Lung (tissue), 12 donors: ENCODE measurements around the gene DNAJC11. TPM values are rescaled to one million over a fixed set of nuclear protein-coding genes. Genes with fewer than 3 reads are reported as not detected.
"Not testable (repeated sequence)": the region's sequence is repeated elsewhere in the genome, so short reads cannot be mapped to it uniquely, and the experiment has no call there.

ENCODE experiments used
- ATAC-seq: fragments of 200-7000 bp; cut with Tn5 transposase; one replicate; pipeline ENCODE4 v1.9.1; 2020; ENCODE audit warnings: moderate number of reproducible peaks; ENCODE audit not compliant: insufficient read depth, low FRiP score
- DNase-seq, 3 donors: peaks; one replicate each; pipeline ENCODE4 v3.0.0-alpha.2; 2013 to 2017
- H3K27ac ChIP-seq, 2 donors: one replicate each; pipeline ENCODE4 v1.5.1; 2013; ENCODE audit warnings: mild to moderate bottlenecking in 2 of 2, moderate library complexity in 2 of 2, control low read depth in 1 of 2, inconsistent platforms in 1 of 2, low read depth in 1 of 2, low read length in 1 of 2
- H3K27me3 ChIP-seq, 3 donors: one replicate each; pipeline ENCODE4 v1.5.1; 2013; ENCODE audit warnings: low read length in 2 of 3; ENCODE audit not compliant: control insufficient read depth in 3 of 3, insufficient read depth in 3 of 3
- H3K36me3 ChIP-seq, 4 donors: one replicate each; pipeline ENCODE4 v1.5.1; 2013; ENCODE audit warnings: low read length in 4 of 4, mild to moderate bottlenecking in 1 of 4, moderate library complexity in 1 of 4; ENCODE audit not compliant: control insufficient read depth in 4 of 4, insufficient read depth in 4 of 4
- H3K4me1 ChIP-seq, 5 donors: one replicate each; pipeline ENCODE4 v1.5.1; 2013; ENCODE audit warnings: low read length in 5 of 5, mild to moderate bottlenecking in 2 of 5, moderate library complexity in 1 of 5; ENCODE audit not compliant: control insufficient read depth in 5 of 5, insufficient read depth in 5 of 5
- H3K4me3 ChIP-seq: one replicate; pipeline ENCODE4 v1.5.1; 2013; ENCODE audit warnings: mild to moderate bottlenecking, control low read depth, moderate library complexity
- H3K9ac ChIP-seq, 2 donors: one replicate each; pipeline ENCODE4 v1.5.1; 2013; ENCODE audit warnings: low read length in 2 of 2, control low read depth in 1 of 2; ENCODE audit not compliant: insufficient read depth in 1 of 2
- H3K9me3 ChIP-seq, 4 donors: one replicate each; pipeline ENCODE4 v1.5.1; 2013; ENCODE audit warnings: low read length in 3 of 4, mild to moderate bottlenecking in 1 of 4, moderate library complexity in 1 of 4; ENCODE audit not compliant: control insufficient read depth in 4 of 4, insufficient read depth in 3 of 4
- WGBS, 2 donors: extraction: QIAGEN DNeasy Blood & Tissue Kit; methylation state at CpG; one replicate each; pipeline ENCODE4 v1.1.7; 2013; 5-methylcytosine and 5-hydroxymethylcytosine counted together
- polyA plus RNA-seq, 2 donors: library from polyadenylated mRNA; stranded (reverse); fragments of 200-250 nt; gene quantifications; one replicate each; pipeline ENCODE4 v1.2.1, GENCODE V29; 2013
- total RNA-seq, 2 donors: library from RNA; depleted of rRNA in 1 of 2; stranded (reverse); fragments of >200 nt in 1 of 2; gene quantifications; one replicate each; pipeline ENCODE4 v1.2.1, GENCODE V29; 2014 to 2021
- TF ChIP-seq, protein P1 (sequence below): IDR thresholded peaks from 2 replicates; pipeline ENCODE4 v1.5.1; 2012; ENCODE audit warnings: mild to moderate bottlenecking; ENCODE audit errors: control extremely low read depth, extremely low read depth
- donor health status: control.
- donor health status: control.
- donor health status: Bipolar disorder and iron deficiency.
- donor health status: healthy.
- donor health status: DM: yes; HTN: yes; CAD: no.

Gene DNAJC11
- total and polyA plus RNA-seq, 4 donors, result 18.6 to 43.0 (median 30.4) TPM

DNA sequence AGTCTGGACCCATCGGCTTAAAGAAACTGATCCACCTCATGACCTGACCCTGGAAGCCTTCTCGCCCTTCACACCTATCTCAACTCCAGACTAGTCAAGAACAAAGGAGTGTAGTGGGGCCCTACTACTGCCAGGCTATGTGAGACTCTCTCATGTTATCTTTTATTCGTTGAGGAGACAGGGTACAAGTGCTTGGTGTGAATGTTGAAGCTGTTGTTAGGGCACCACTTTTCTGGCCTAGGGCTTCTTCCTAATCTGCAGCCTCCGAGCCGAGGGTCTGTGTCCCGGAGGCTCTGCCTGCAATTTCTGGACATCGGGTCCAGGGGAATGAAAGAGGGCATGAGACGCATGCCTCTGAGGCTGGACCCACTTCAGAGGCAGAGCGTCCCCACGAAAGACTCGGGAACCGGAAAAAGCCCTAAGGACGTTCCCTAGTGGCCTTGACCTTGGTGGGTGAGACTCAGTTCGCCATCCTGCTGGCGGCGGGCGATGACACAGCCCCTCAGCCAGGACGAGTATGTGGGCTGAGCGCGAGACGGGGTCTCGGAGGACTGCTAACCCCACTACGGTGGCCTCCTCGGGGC, 671 bp downstream of the DNAJC11 start:
- H3K9ac ChIP-seq, result peak overlapping the region; percentile 43 to 95
- DNase-seq (peak in 1 of 3 donors; percentile 2), ATAC-seq (no peak)
- WGBS, 2 donors, result 4 to 7% methylated on average over 20 to 24 of the region's 24 CpGs
- H3K4me3 ChIP-seq, result peak overlapping the region; percentile 96
- H3K27me3 ChIP-seq, result no peaks in the 10 kb centered on the region
- peaks cover 0 to 2% (median 0%) of the 10 kb centered on the region in 4 donors for H3K36me3 ChIP-seq
- H3K27ac ChIP-seq, result peak overlapping the region; percentile 78 to 92
- H3K4me1 ChIP-seq, result peaks cover 1 to 12% (median 8%) of the 10 kb centered on the region in 5 donors
- no peaks in the 10 kb centered on the region for H3K9me3 ChIP-seq
- TF ChIP-seq, protein P1, sequence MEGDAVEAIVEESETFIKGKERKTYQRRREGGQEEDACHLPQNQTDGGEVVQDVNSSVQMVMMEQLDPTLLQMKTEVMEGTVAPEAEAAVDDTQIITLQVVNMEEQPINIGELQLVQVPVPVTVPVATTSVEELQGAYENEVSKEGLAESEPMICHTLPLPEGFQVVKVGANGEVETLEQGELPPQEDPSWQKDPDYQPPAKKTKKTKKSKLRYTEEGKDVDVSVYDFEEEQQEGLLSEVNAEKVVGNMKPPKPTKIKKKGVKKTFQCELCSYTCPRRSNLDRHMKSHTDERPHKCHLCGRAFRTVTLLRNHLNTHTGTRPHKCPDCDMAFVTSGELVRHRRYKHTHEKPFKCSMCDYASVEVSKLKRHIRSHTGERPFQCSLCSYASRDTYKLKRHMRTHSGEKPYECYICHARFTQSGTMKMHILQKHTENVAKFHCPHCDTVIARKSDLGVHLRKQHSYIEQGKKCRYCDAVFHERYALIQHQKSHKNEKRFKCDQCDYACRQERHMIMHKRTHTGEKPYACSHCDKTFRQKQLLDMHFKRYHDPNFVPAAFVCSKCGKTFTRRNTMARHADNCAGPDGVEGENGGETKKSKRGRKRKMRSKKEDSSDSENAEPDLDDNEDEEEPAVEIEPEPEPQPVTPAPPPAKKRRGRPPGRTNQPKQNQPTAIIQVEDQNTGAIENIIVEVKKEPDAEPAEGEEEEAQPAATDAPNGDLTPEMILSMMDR, result no peak

DNA sequence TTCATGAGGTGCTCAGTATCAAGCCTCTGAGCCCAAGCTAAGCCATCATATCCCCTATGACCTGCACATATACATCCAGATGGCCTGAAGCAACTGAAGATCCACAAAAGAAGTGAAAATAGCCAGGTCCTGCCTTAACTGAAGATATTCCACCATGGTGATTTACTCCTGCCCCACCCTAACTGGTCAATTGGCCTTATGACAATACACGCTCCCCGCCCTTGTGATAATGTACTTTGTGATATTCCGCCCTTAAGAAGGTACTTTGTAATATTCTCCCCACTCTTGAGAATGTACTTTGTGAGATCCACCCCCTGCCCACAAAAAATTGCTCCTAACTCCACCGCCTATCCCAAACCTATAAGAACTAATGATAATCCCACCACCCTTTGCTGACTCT, 1.7 kb downstream of the DNAJC11 start:
- DNase-seq, H3K9me3 ChIP-seq, H3K4me3 ChIP-seq, ATAC-seq, H3K36me3 ChIP-seq, H3K27me3 ChIP-seq, H3K27ac ChIP-seq: not testable (repeated sequence)
- WGBS, 2 donors, result 94 to 96% methylated on average over 4 of the region's 4 CpGs
- Histone ChIP-seq H3K4me1 (peaks cover 1 to 12% (median 8%) of the 10 kb centered on the region in 5 donors), H3K9ac (peak overlapping the region in 1 of 2 donors; percentile 11)

DNA sequence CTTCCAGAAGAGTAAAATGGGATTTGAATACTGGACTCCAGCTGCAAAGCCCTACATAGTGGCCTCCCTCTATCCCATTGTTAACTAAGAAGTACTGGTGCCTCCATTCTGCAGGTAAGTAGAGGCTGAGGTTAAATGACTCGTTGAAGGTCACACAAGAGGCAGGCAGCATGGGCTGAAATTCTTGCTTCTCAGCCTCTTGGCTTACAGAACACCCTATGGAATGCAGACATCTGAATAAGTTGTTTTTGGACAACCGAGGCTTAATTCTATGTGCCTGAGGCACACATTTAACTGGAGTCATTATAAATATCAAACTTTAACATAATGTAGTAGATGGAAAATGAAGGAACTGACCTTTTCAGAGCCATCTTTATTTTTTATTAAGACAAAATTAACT, 5.7 kb downstream of the DNAJC11 start:
- WGBS, 2 donors, result 83 to 92% methylated on average over 2 of the region's 2 CpGs
- H3K36me3 ChIP-seq, result peaks cover 0 to 2% (median 0%) of the 10 kb centered on the region in 4 donors
- peaks cover 1 to 8% (median 7%) of the 10 kb centered on the region in 5 donors for H3K4me1 ChIP-seq
- no peaks in the 10 kb centered on the region for H3K9me3 ChIP-seq
- no peak overlapping the region for H3K27ac ChIP-seq
- no peaks in the 10 kb centered on the region for H3K27me3 ChIP-seq
- DNase-seq (no peak), ATAC-seq (no peak)
- H3K9ac ChIP-seq, result no peak overlapping the region
- H3K4me3 ChIP-seq, result no peak overlapping the region
- TF ChIP-seq, protein P1, result no peak

DNA sequence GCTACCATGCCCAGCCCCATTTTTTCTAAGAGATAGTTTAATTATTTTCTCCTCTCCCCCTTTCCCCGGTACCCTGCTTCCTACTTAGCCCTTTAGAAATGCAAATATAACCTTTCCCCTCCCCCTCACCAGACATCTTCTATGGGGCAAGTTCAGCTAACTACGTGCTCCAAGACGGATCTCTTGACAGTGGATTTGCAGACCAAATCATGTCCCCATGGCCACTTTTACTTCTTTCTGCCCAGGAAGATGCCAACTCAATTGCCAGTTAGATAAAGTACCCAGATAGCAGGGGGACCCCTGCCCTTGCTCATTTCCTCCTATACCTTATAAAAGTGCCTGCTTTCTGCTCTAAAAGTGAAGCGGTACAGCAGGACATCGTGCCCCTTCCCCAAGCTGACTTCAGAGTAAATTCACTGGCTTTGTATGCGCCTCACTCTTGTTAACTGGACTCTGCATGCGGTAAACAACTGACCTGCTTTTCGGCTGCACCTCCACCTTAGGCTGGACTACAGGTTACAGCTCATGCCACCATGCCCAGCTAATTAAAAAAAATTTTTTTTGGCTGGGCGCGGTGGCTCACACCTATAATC, 7.4 kb downstream of the DNAJC11 start:
- Histone ChIP-seq H3K9ac (no peak overlapping the region), H3K27me3 (no peaks in the 10 kb centered on the region), H3K36me3 (peaks cover 0 to 2% (median 0%) of the 10 kb centered on the region in 4 donors), H3K27ac (no peak overlapping the region), H3K4me1 (no peaks in the 10 kb centered on the region), H3K4me3 (no peak overlapping the region), H3K9me3 (no peaks in the 10 kb centered on the region)
- TF ChIP-seq, protein P1, result no peak
- ATAC-seq (no peak), DNase-seq (no peak)
- 90 to 92% methylated on average over 10 of the region's 10 CpGs for WGBS, 2 donors
